Right forelimb (tissue), 1 donor: ENCODE measurements around the gene RBM11.
A peak's percentile ranks its signal among the peaks of the same experiment; 100 is the strongest.

Experiments
- DNase-seq: peaks from one replicate; pipeline ENCODE4 v3.0.0-alpha.2; 2018

Gene RBM11

GRCh38 chr21:14271053-14271452 is 55.1 kb downstream of the RBM11 start:
- DNase-seq, result no peak

- DNase-seq, result no peak
Measured at GRCh38 chr21:14271641-14272040, 55.7 kb downstream of the RBM11 start.

- peak; percentile 72 for DNase-seq
Measured at GRCh38 chr21:14273736-14274538, 58.0 kb downstream of the RBM11 start.

- no peak for DNase-seq
Measured at GRCh38 chr21:14275702-14276205, 59.8 kb downstream of the RBM11 start.
